ENCODE data around the gene PLXNA2. TPM values are rescaled to one million over a fixed set of nuclear protein-coding genes. Genes with fewer than 3 reads are reported as not detected.

Gene PLXNA2
- total and polyA plus RNA-seq, 2 of the 8 experiments (the other 6 are each of a cell fraction or from before 2014, with no cell fraction given), result 0.33 to 1.5 TPM

- no peak for TF ChIP-seq EZH2 (IDR thresholded peaks at IDR 0.05; ENCODE audit: low read depth, low read length, severe bottlenecking)
Observed at GRCh38 chr1:208250613-208251012, 6.4 kb upstream of the PLXNA2 start (continued).
